Caco-2 (cell line): ENCODE data around the gene SAMD5. TPM values are rescaled to one million over a fixed set of nuclear protein-coding genes. Genes with fewer than 3 reads are reported as not detected.

Experiments used
- BruUV-seq: library from RNA; stranded (reverse); fragments of 400-500 nt; replicated peaks from 2 replicates; lab custom pipeline; 2021; lab: Mats Ljungman, UMichigan
- CTCF ChIA-PET: fragments of 300-600 bp; sonication (Branson Sonifier 250); formaldehyde crosslinking; loops from one replicate; lab custom pipeline; 2022; ENCODE audit warnings: antibody characterized with exemption; lab: Charles Lee
- POLR2A ChIA-PET: fragments of 300-600 bp; sonication (Branson Sonifier 250); formaldehyde crosslinking; loops from one replicate; lab custom pipeline; 2022; ENCODE audit warnings: antibody characterized with exemption; lab: Charles Lee
- DNase-seq, 2 experiments: peaks; one replicate each; pipeline versions ENCODE4 v3.0.0 to v3.0.0-alpha.2; 2020 to 2022
- H3K27me3 ChIP-seq: replicated peaks from 2 replicates; pipeline ENCODE4 v1.6.0; 2011; ENCODE audit warnings: low read length; ENCODE audit not compliant: control insufficient read depth, insufficient read depth
- H3K36me3 ChIP-seq: 2 replicates; pipeline ENCODE4 v1.5.1; 2011; ENCODE audit warnings: low read length; ENCODE audit not compliant: control insufficient read depth, insufficient read depth
- H3K4me1 ChIP-seq: fragments of 250-450 bp; sonication (Bioruptor Pico); 2 replicates; pipeline ENCODE4 v1.5.1; 2020; ENCODE audit warnings: mild to moderate bottlenecking
- H3K4me3 ChIP-seq: 2 replicates; pipeline ENCODE4 v1.5.1; 2011; ENCODE audit warnings: low read depth, mild to moderate bottlenecking, control low read depth, low read length
- H3K9me3 ChIP-seq: fragments of 250-450 bp; sonication (Bioruptor Pico); 2 replicates; pipeline ENCODE4 v1.5.1; 2020; ENCODE audit warnings: mild to moderate bottlenecking, moderate library complexity
- H3K27ac Mint-ChIP-seq: one replicate; pipeline ENCODE4 v1.8.0; 2022; ENCODE audit warnings: mixed read lengths; ENCODE audit not compliant: unreplicated experiment
- H3K27me3 Mint-ChIP-seq: one replicate; pipeline ENCODE4 v1.8.0; 2022; ENCODE audit warnings: mixed read lengths; ENCODE audit not compliant: insufficient read depth, unreplicated experiment
- H3K36me3 Mint-ChIP-seq: one replicate; pipeline ENCODE4 v1.8.0; 2022; ENCODE audit warnings: mild to moderate bottlenecking, mixed read lengths; ENCODE audit not compliant: insufficient read depth, unreplicated experiment
- H3K4me1 Mint-ChIP-seq: one replicate; pipeline ENCODE4 v1.8.0; 2022; ENCODE audit warnings: low read depth, mixed read lengths; ENCODE audit not compliant: unreplicated experiment
- H3K4me3 Mint-ChIP-seq: one replicate; pipeline ENCODE4 v1.8.0; 2022; ENCODE audit warnings: mild to moderate bottlenecking, moderate library complexity, mixed read lengths; ENCODE audit not compliant: unreplicated experiment
- H3K9me3 Mint-ChIP-seq: one replicate; pipeline ENCODE4 v1.8.0; 2022; ENCODE audit warnings: mixed read lengths; ENCODE audit not compliant: unreplicated experiment
- CTCF ChIP-seq, 2 experiments: fragments of 200-600 bp in 1 of 2; IDR thresholded peaks; 1 replicate in 1 of 2; 2 replicates in 1 of 2; pipeline versions ENCODE4 v1.5.1 to v1.8.0; 2011 to 2022; ENCODE audit warnings: antibody characterized with exemption in 1 of 2, control low read depth in 1 of 2, inconsistent platforms in 1 of 2, low read depth in 1 of 2, low read length in 1 of 2, mild to moderate bottlenecking in 1 of 2, moderate library complexity in 1 of 2; ENCODE audit not compliant: insufficient read depth in 1 of 2, severe bottlenecking in 1 of 2, unreplicated experiment in 1 of 2
- intact Hi-C: fragments of 100-400 bp; cut with micrococcal nuclease; formaldehyde crosslinking; loops from one replicate; pipeline ENCODE4 v1.10.0; 2022; ENCODE audit not compliant: unreplicated experiment
- total RNA-seq: library from RNA; stranded (reverse); gene quantifications from 2 replicates; pipeline ENCODE4 v1.2.3, GENCODE V29; 2022

Gene SAMD5
- total RNA-seq, 1 experiment from 2014 or later: 13.4 TPM

GRCh38 chr6:147582991-147583390, 74.5 kb downstream of the SAMD5 start:
- H3K4me3 Mint-ChIP-seq: no peak overlapping the region
- H3K4me1 ChIP-seq: no peaks in the 10 kb centered on the region
- H3K27ac Mint-ChIP-seq: no peak overlapping the region
- H3K27me3 ChIP-seq: no peaks in the 10 kb centered on the region
- peaks cover 7% of the 10 kb centered on the region for H3K4me1 Mint-ChIP-seq
- H3K9me3 Mint-ChIP-seq: peaks cover 13% of the 10 kb centered on the region
- intact Hi-C loops: no loop called here
- BruUV-seq: no TSS peak
- no peak for DNase-seq
- H3K9me3 ChIP-seq: no peaks in the 10 kb centered on the region
- H3K36me3 Mint-ChIP-seq: peaks cover 6% of the 10 kb centered on the region
- H3K36me3 ChIP-seq: no peaks in the 10 kb centered on the region
- H3K4me3 ChIP-seq: no peak overlapping the region
- CTCF ChIA-PET: no interaction called here
- no peak for TF ChIP-seq CTCF (IDR thresholded peaks at IDR 0.05; ENCODE audit: insufficient read depth in 1 of 2, low read depth in 1 of 2, low read length in 1 of 2, severe bottlenecking in 1 of 2, unreplicated experiment in 1 of 2)
- POLR2A ChIA-PET: no interaction called here
- H3K27me3 Mint-ChIP-seq: no peaks in the 10 kb centered on the region

DNA sequence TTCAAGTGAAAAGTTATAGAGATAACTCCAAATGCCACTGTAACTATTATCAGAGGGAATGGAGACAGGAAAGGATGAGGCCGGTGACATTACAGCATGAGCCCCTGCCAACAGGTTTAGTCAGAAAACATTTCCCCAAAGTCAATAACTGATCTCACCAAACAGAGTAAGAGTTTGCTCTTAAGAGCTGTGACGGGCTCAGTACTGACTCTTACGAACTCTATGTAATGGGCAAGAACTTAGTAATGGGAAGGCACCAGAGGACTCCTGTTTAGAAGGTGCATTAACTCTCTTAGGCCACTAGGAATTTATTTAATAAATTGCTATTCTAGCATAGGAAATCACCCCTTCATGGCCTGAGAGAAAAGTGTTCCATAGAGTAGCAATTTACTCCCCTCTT, 76.8 kb downstream of the SAMD5 start:
- no peak for TF ChIP-seq CTCF (IDR thresholded peaks at IDR 0.05; ENCODE audit: insufficient read depth in 1 of 2, low read depth in 1 of 2, low read length in 1 of 2, severe bottlenecking in 1 of 2, unreplicated experiment in 1 of 2)
- Histone ChIP-seq H3K4me1 (no peaks in the 10 kb centered on the region), H3K27me3 (no peaks in the 10 kb centered on the region), H3K4me3 (no peak overlapping the region), H3K9me3 (no peaks in the 10 kb centered on the region), H3K36me3 (no peaks in the 10 kb centered on the region)
- intact Hi-C loops: no loop called here
- peaks cover 7% of the 10 kb centered on the region for H3K4me1 Mint-ChIP-seq
- ChIA-PET CTCF (no interaction called here), POLR2A (no interaction called here)
- no peak overlapping the region for H3K4me3 Mint-ChIP-seq
- H3K9me3 Mint-ChIP-seq: peaks cover 13% of the 10 kb centered on the region
- no TSS peak for BruUV-seq
- H3K27me3 Mint-ChIP-seq: no peaks in the 10 kb centered on the region
- DNase-seq: no peak
- H3K27ac Mint-ChIP-seq: no peak overlapping the region
- peaks cover 3% of the 10 kb centered on the region for H3K36me3 Mint-ChIP-seq

GRCh38 chr6:147586044-147586443, 77.6 kb downstream of the SAMD5 start:
- peaks cover 7% of the 10 kb centered on the region for H3K9me3 Mint-ChIP-seq
- H3K27me3 Mint-ChIP-seq: no peaks in the 10 kb centered on the region
- intact Hi-C loops: no loop called here
- H3K4me3 ChIP-seq: no peak overlapping the region
- H3K27me3 ChIP-seq: no peaks in the 10 kb centered on the region
- no peaks in the 10 kb centered on the region for H3K36me3 Mint-ChIP-seq
- no peaks in the 10 kb centered on the region for H3K4me1 ChIP-seq
- no peak for TF ChIP-seq CTCF (IDR thresholded peaks at IDR 0.05; ENCODE audit: insufficient read depth in 1 of 2, low read depth in 1 of 2, low read length in 1 of 2, severe bottlenecking in 1 of 2, unreplicated experiment in 1 of 2)
- H3K4me3 Mint-ChIP-seq: no peak overlapping the region
- H3K4me1 Mint-ChIP-seq: peaks cover 7% of the 10 kb centered on the region
- BruUV-seq: no TSS peak
- H3K36me3 ChIP-seq: no peaks in the 10 kb centered on the region
- H3K27ac Mint-ChIP-seq: no peak overlapping the region
- no peaks in the 10 kb centered on the region for H3K9me3 ChIP-seq
- ChIA-PET POLR2A (no interaction called here), CTCF (no interaction called here)
- DNase-seq: no peak
